T-helper 17 cell (primary cell): ENCODE data around the gene RSL24D1. TPM values are rescaled to one million over a fixed set of nuclear protein-coding genes. Genes with fewer than 3 reads are reported as not detected.
A peak's percentile ranks its signal among the peaks of the same experiment; 100 is the strongest.

Source experiments
- ATAC-seq: fragments of 150-1000 bp; cut with Tn5 transposase; 2 replicates; pipeline ENCODE4 v1.10.0; 2021; ENCODE audit warnings: mild to moderate bottlenecking, moderate library complexity
- DNase-seq, 3 donors: peaks; one replicate each; pipeline versions ENCODE4 v3.0.0 to v3.0.0-alpha.2; 2020 to 2021
- H3K9me3 ChIP-seq: one replicate; pipeline ENCODE4 v1.7.0; 2013; ENCODE audit warnings: low read length, mild to moderate bottlenecking; ENCODE audit not compliant: control insufficient read depth, poor library complexity, severe bottlenecking
- H3K27ac Mint-ChIP-seq: one replicate; pipeline ENCODE4 v1.8.0; 2022; ENCODE audit warnings: mild to moderate bottlenecking, moderate library complexity, mixed read lengths
- H3K27me3 Mint-ChIP-seq: one replicate; pipeline ENCODE4 v1.8.0; 2022; ENCODE audit warnings: mixed read lengths
- H3K36me3 Mint-ChIP-seq: one replicate; pipeline ENCODE4 v1.8.0; 2022; ENCODE audit warnings: low read depth, mixed read lengths
- H3K4me1 Mint-ChIP-seq: one replicate; pipeline ENCODE4 v1.8.0; 2022; ENCODE audit warnings: mild to moderate bottlenecking, mixed read lengths
- H3K4me3 Mint-ChIP-seq: one replicate; pipeline ENCODE4 v1.8.0; 2022; ENCODE audit warnings: mild to moderate bottlenecking, moderate library complexity, mixed read lengths
- total RNA-seq, 4 donors: library from RNA in 2 of 4; stranded (reverse) in 2 of 4; gene quantifications; one replicate each; pipeline ENCODE4 v1.2.3 and lab custom pipeline; 2022 to 2026

Gene RSL24D1
- total RNA-seq, 2 donors from 2014 or later: 120 TPM

DNA sequence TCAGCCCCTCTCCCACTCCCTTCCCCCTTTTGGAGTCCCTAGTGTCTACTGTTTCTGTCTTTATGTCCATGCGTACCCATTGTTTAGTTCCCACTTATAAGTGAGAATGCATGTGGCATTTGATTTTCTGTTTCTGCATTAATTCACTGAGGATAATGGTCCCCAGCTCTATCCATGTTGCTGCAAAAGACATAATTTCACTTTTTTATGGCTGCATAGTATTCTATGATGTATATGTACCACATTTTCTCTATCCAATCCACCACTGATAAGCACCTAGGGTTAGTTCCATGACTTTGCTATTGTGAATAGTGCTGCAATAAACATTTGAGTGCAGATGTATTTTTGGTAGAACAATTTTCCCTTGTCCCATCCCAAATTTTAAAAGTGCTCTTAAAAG is 34.2 kb upstream of the RSL24D1 start:
- ATAC-seq (no peak), DNase-seq (no peak)
- Mint-ChIP-seq H3K4me1 (peaks cover 12% of the 10 kb centered on the region), H3K27ac (peak overlapping the region; percentile 19), H3K36me3 (peaks cover 4% of the 10 kb centered on the region), H3K27me3 (no peaks in the 10 kb centered on the region), H3K4me3 (peak overlapping the region; percentile 41)
- no peaks in the 10 kb centered on the region for H3K9me3 ChIP-seq

DNA sequence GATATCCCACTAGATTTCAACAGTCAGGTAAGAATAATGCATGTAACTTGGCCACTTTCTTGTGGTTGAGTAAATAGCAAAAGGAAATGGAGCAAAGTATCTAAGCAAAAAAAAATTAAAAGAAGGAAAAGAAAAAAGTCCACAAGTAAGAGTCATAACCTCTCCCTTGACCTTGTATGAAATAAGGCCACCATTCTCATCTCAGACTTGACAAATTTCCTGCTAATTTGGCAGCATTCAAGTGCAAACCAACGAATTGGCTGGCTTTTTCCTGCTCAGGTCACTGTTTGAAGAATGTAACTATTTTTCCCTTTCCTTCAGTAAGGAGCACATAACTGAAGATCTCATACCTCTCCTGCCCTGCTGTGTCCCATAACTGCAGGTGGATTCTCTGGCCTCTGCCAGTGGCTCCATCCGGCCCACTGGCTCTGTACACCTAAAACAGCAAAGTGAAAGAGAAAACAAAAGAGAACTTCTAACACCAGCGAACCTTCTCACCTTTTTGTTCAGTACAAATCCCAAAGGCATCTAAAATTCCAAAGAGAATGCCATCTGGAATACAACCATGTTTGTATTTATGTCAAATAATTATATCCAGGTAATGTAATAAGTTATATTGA is 33.4 kb upstream of the RSL24D1 start:
- DNase-seq (no peak), ATAC-seq (no peak)
- Mint-ChIP-seq H3K27ac (peak overlapping the region; percentile 62), H3K27me3 (no peaks in the 10 kb centered on the region), H3K4me3 (peak overlapping the region; percentile 45), H3K36me3 (peaks cover 4% of the 10 kb centered on the region), H3K4me1 (peaks cover 18% of the 10 kb centered on the region)
- H3K9me3 ChIP-seq: no peaks in the 10 kb centered on the region

DNA sequence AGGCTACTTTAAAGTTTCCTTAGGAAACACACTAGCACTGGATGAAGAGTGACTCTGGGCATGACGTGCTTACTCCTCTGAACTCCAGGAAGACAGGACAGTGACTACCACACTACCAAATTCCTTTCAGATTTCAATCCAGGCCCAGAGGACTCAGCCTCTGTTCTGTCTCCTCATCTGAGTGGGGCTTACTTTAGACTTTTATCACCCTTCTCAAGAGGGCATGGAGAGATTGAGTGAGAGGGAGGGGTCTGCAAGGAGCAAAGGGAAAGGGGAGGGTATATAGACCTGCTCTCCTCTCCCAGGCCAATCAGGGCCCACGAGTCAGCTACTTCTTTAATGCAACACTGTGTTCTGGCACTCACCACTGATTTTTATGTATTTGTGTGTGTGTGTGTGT is 29.4 kb upstream of the RSL24D1 start:
- Mint-ChIP-seq H3K36me3 (peaks cover 3% of the 10 kb centered on the region), H3K4me1 (peaks cover 43% of the 10 kb centered on the region), H3K4me3 (no peak overlapping the region), H3K27me3 (no peaks in the 10 kb centered on the region), H3K27ac (no peak overlapping the region)
- H3K9me3 ChIP-seq: no peaks in the 10 kb centered on the region
- ATAC-seq: no peak
- no peak for DNase-seq

DNA sequence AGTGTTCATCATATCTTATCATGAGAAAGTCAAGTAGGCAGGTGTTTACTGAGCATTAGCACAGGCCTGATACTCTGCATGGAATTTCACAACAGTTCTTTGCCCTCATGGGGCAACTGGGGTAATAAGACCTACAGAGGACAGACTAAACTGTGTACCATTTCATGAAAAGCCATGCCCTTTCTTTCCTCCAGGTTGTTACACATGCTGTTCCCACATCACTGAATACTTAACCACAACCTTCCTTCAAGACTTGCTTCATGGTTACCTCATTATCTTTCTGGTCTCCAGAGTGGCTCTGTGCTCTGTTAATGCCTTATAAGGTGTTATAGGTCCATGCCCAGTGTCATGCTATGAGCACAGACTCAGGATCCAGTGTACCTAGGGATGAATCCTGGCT is 28.2 kb upstream of the RSL24D1 start:
- Mint-ChIP-seq H3K36me3 (peaks cover 3% of the 10 kb centered on the region), H3K4me3 (peak overlapping the region; percentile 36), H3K4me1 (peaks cover 43% of the 10 kb centered on the region), H3K27me3 (no peaks in the 10 kb centered on the region), H3K27ac (peak overlapping the region; percentile 39)
- peak; percentile 93 for ATAC-seq
- no peaks in the 10 kb centered on the region for H3K9me3 ChIP-seq
- DNase-seq: no peak

DNA sequence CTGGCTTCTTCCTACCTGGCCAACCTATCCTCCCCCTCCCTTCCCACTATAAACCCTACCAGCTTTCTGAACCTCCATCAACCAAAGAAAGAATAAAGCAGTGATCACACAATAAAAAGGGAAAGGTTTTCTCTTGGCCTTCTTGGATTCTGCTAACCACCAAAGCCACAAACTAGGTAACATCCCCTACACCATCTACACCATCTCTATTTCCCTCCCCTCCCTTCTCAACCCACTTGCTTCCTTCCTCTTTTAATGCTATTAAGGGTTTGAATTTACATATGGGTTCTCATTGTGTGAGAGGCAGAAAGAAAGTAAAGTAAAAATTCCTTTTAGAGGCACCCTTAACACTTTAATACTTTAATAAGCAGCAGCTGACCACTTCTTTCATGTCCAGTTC is 25.8 kb upstream of the RSL24D1 start:
- ATAC-seq (peak; percentile 64), DNase-seq (no peak)
- H3K27me3 Mint-ChIP-seq: no peaks in the 10 kb centered on the region
- no peaks in the 10 kb centered on the region for H3K9me3 ChIP-seq
- peaks cover 3% of the 10 kb centered on the region for H3K36me3 Mint-ChIP-seq
- peak overlapping the region; percentile 83 for H3K4me3 Mint-ChIP-seq
- H3K4me1 Mint-ChIP-seq: peaks cover 44% of the 10 kb centered on the region
- peak overlapping the region; percentile 67 for H3K27ac Mint-ChIP-seq

DNA sequence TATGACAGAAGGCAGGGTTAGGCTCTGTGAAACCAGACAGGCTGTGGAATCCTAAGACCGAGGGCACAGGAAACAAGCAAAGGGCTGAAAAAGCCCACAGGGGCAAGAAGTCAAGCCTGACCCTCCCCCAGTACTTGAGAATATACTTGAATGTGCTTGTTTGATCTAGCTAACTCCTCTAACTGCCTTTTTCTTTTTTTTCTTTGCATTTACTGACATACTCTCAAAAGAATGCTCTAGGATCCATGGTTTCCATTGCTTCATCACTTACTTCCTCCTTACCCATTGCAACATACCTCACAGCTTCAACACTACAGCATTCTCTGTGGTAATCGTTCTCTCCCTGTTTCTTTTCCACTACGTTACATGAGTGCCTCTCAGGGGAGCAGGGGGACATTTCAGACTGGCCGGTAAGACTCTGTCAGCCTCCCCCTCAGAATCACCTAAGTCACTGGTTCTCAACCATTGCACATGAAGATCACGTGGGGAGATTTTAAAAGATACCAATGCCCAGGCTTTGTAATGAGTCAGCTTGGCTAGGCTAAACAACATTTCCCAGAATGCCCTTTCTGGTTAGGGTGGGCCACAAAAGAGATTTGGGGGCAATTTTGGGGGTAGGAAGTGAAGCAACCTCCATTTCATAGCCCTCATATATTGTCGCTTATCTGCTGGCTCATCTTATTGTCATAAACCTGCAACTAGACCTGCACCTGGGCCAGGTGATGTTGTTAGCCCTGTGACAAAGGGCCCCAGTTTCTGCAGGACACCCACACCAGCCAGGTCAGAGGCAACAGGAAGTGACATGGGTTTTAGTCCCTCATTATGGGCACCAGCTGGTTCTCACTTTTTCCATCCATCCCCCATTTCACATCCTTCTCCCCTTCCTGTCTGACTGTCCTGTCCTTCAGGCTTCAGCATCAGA is 24.6 kb upstream of the RSL24D1 start:
- DNase-seq: no peak
- Mint-ChIP-seq H3K4me1 (peaks cover 44% of the 10 kb centered on the region), H3K27ac (peak overlapping the region; percentile 47), H3K4me3 (no peak overlapping the region), H3K36me3 (peaks cover 3% of the 10 kb centered on the region), H3K27me3 (no peaks in the 10 kb centered on the region)
- ATAC-seq: no peak
- no peaks in the 10 kb centered on the region for H3K9me3 ChIP-seq

DNA sequence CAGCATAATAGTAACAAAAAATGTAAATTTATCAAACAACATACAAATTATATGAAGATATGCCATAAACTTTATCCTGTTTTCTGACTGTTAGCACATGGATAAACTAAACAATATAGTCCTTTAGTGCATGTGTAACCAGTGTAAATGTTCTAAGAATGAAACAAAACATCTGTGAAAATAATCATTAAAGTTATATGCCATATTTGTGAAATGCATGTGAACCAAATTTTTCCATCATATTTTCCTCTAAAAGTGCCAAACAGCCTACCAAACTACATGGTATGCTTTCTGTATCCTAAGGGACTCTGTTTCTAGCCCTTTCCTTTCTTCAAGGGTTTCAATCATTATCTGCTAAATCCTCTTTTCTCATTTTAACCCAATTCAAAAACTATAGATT is 23.9 kb upstream of the RSL24D1 start:
- no peak overlapping the region for H3K4me3 Mint-ChIP-seq
- peaks cover 3% of the 10 kb centered on the region for H3K36me3 Mint-ChIP-seq
- H3K9me3 ChIP-seq: no peaks in the 10 kb centered on the region
- no peaks in the 10 kb centered on the region for H3K27me3 Mint-ChIP-seq
- DNase-seq (no peak), ATAC-seq (no peak)
- H3K27ac Mint-ChIP-seq: peak overlapping the region; percentile 27
- H3K4me1 Mint-ChIP-seq: peaks cover 42% of the 10 kb centered on the region

DNA sequence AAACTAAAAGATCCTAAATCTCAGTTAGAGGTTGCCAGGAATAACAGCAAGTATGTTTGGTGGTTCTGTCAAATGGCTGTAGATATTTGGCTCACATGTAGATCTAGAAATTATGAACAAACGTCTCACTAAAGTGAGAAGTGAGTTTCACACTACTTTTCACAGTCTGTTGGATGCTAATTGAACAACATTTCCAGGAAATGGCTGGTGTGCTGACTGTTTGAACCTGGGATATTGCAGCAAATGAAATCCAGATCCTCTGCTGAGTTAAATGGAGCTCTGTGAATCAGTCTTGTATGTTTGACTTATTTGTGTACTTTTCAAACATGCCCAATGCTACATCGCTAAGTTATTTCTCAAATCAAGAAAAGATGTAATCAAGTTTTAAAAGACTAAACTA is 21.3 kb upstream of the RSL24D1 start:
- H3K9me3 ChIP-seq: no peaks in the 10 kb centered on the region
- DNase-seq: no peak
- H3K4me1 Mint-ChIP-seq: peaks cover 28% of the 10 kb centered on the region
- no peak overlapping the region for H3K4me3 Mint-ChIP-seq
- peaks cover 3% of the 10 kb centered on the region for H3K36me3 Mint-ChIP-seq
- no peak overlapping the region for H3K27ac Mint-ChIP-seq
- H3K27me3 Mint-ChIP-seq: no peaks in the 10 kb centered on the region
- no peak for ATAC-seq

DNA sequence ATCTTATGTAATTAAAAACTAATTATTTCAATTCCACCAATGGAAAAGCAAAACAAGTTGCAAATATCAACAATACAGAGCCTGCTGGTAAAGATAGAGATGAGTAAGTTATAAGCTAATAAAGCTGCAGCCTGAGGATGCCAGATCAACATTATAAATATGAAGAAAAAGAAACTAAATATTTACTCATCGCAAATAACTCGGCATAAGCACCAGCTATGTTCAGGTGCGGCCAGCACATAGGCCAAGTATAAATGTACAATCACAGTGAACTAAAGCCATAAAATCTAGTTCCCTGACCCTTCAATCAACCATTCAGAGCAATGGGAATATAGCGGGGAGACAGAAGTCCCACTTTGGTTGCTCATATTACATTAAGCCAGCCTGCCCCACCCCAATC is 7.7 kb upstream of the RSL24D1 start:
- no peaks in the 10 kb centered on the region for H3K27me3 Mint-ChIP-seq
- ATAC-seq: no peak
- no peaks in the 10 kb centered on the region for H3K9me3 ChIP-seq
- no peak overlapping the region for H3K4me3 Mint-ChIP-seq
- no peak for DNase-seq
- H3K4me1 Mint-ChIP-seq: peaks cover 3% of the 10 kb centered on the region
- peaks cover 8% of the 10 kb centered on the region for H3K36me3 Mint-ChIP-seq
- H3K27ac Mint-ChIP-seq: no peak overlapping the region

DNA sequence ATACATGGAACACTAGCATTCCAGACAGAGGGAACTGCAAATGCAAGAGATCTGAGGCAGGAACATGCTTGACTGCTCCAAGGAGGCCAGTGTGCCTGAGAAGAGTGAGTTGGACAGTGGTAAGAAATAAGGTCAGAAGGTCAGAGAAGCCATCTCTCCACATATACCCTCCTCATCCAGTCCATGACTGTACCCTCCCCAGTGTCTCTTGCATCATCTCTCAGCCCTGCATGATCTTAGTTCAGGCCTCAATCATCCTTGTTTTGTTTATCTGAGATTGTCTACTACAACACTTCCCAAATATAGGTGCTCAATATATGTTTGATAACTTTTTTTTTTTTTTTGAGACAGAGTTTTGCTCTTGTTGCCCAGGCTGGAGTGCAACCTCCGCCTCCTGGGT is 5.5 kb upstream of the RSL24D1 start:
- no peak overlapping the region for H3K27ac Mint-ChIP-seq
- DNase-seq (no peak), ATAC-seq (no peak)
- no peaks in the 10 kb centered on the region for H3K9me3 ChIP-seq
- H3K4me1 Mint-ChIP-seq: peaks cover 3% of the 10 kb centered on the region
- peaks cover 8% of the 10 kb centered on the region for H3K36me3 Mint-ChIP-seq
- H3K4me3 Mint-ChIP-seq: no peak overlapping the region
- H3K27me3 Mint-ChIP-seq: no peaks in the 10 kb centered on the region

DNA sequence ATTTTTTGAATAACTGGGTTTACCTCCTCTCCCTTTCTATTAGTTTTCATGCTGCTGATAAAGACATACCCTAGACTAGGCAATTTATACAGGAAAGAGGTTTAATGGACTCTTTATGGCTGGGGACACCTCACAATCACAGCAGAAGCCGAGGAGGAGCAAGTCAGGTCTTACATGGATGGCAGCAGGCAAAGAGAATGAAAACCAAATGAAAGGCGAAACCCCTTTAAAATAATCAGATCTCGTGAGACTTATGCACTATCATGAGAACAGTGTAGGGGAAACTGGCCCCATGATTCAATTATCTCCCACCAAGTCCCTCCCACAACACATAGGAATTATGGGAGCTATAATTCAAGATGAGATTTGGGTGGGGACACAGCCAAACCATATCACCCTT is 2.0 kb upstream of the RSL24D1 start:
- ATAC-seq: no peak
- no peak for DNase-seq
- Mint-ChIP-seq H3K27ac (no peak overlapping the region), H3K36me3 (peaks cover 5% of the 10 kb centered on the region), H3K4me3 (no peak overlapping the region), H3K4me1 (peaks cover 3% of the 10 kb centered on the region), H3K27me3 (no peaks in the 10 kb centered on the region)
- no peaks in the 10 kb centered on the region for H3K9me3 ChIP-seq

DNA sequence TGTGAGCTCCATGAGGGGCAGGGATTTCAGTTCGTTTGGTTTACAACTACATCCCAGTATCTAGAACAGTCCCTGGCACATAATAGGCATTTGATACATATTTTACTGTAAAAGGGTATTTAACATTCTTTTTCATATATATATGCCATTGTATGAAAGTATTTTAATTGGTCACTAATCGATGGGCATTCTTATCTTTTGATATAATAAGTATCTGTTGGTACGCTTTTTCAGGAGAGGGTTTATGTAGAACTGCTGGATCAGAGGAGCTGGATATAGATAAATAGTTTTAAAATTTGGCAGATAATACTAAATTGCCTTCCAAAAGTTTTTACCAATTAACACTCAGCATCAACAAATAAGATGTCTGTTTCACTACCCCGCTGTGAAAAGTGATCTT is 978 bp upstream of the RSL24D1 start:
- ATAC-seq: no peak
- Mint-ChIP-seq H3K27ac (no peak overlapping the region), H3K27me3 (no peaks in the 10 kb centered on the region), H3K36me3 (peaks cover 5% of the 10 kb centered on the region), H3K4me3 (no peak overlapping the region), H3K4me1 (peaks cover 8% of the 10 kb centered on the region)
- H3K9me3 ChIP-seq: no peaks in the 10 kb centered on the region
- no peak for DNase-seq

DNA sequence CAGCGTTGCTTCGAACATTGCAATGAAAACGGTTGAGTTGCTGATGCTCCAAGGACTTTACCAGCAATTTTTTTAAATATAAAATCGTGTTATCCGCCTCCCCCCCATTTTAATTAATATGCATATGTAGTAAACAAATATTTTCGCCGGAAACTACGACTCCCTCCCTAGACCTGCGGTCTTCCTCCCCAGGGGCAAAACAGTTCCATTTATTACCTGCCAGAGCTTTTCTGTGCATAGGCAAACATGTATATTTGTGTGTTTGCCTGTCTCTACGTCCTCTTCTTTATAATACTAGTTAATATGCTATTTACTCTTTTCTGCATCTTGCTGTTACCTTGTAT is 593 bp upstream of the RSL24D1 start:
- Mint-ChIP-seq H3K4me3 (no peak overlapping the region), H3K36me3 (peaks cover 5% of the 10 kb centered on the region), H3K27me3 (no peaks in the 10 kb centered on the region), H3K4me1 (peaks cover 8% of the 10 kb centered on the region), H3K27ac (no peak overlapping the region)
- peak; percentile 2 for ATAC-seq
- no peaks in the 10 kb centered on the region for H3K9me3 ChIP-seq
- DNase-seq: no peak

DNA sequence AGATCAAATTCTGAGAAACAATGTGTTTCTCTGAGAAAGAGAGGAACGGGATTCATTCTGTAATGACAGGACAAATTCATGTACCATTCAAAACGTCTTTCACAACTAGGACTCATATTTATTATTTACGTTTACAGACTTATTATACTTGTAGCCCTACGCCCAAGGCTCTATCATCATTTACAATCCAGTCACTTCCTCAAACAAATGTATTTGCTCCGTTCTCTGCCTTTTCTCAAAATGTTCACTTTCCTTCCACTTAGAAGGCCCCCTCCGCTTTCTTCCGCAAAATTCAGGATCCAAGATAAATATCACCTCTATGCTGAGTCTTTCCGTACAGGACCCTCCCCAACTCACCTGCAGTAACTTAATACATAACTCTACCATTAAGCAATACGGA is 745 bp downstream of the RSL24D1 start:
- no peaks in the 10 kb centered on the region for H3K9me3 ChIP-seq
- Mint-ChIP-seq H3K27me3 (no peaks in the 10 kb centered on the region), H3K27ac (no peak overlapping the region), H3K4me3 (no peak overlapping the region), H3K4me1 (peaks cover 13% of the 10 kb centered on the region), H3K36me3 (peaks cover 3% of the 10 kb centered on the region)
- ATAC-seq: no peak
- DNase-seq: no peak
